GM18870 (cell line): ENCODE measurements around the gene LHX3.

Source experiments
- ATAC-seq: cut with Tn5 transposase; IDR thresholded peaks from one replicate; pipeline ENCODE4 v1.9.1; 2021; ENCODE audit warnings: moderate library complexity; ENCODE audit not compliant: unreplicated experiment

LHX3 gene

GRCh38 chr9:136194540-136194939 is 10.4 kb downstream of the LHX3 start:
- ATAC-seq, result no peak

- ATAC-seq, result no peak
Observed at GRCh38 chr9:136193891-136194279, 11.0 kb downstream of the LHX3 start.

- ATAC-seq, result no peak
Observed at GRCh38 chr9:136193127-136193890, 11.6 kb downstream of the LHX3 start.

GRCh38 chr9:136192289-136193126 is 12.4 kb downstream of the LHX3 start:
- ATAC-seq, result no peak

- no peak for ATAC-seq
Observed at GRCh38 chr9:136191960-136192286, 13.0 kb downstream of the LHX3 start.

- no peak for ATAC-seq
Observed at GRCh38 chr9:136191099-136191959, 13.6 kb downstream of the LHX3 start.

- ATAC-seq, result no peak
Observed at GRCh38 chr9:136190656-136191055, 14.3 kb downstream of the LHX3 start.

GRCh38 chr9:136190237-136190601 is 14.7 kb downstream of the LHX3 start:
- ATAC-seq, result no peak

- no peak for ATAC-seq
Observed at GRCh38 chr9:136189394-136190236, 15.3 kb downstream of the LHX3 start.

GRCh38 chr9:136187683-136188586 is 17.0 kb downstream of the LHX3 start:
- ATAC-seq, result no peak

GRCh38 chr9:136187197-136187596 is 17.7 kb downstream of the LHX3 start:
- ATAC-seq, result no peak

GRCh38 chr9:136186386-136186785 is 18.5 kb downstream of the LHX3 start:
- no peak for ATAC-seq

- no peak for ATAC-seq
Observed at GRCh38 chr9:136185596-136186366, 19.1 kb downstream of the LHX3 start.

- ATAC-seq, result no peak
Observed at GRCh38 chr9:136185066-136185465, 19.9 kb downstream of the LHX3 start.

GRCh38 chr9:136182850-136183422 is 22.0 kb downstream of the LHX3 start:
- ATAC-seq, result no peak

GRCh38 chr9:136182420-136182787 is 22.5 kb downstream of the LHX3 start:
- ATAC-seq, result no peak

GRCh38 chr9:136181784-136182419 is 23.0 kb downstream of the LHX3 start:
- no peak for ATAC-seq

- no peak for ATAC-seq
Observed at GRCh38 chr9:136180586-136180985, 24.3 kb downstream of the LHX3 start.
